ENCODE measurements around the gene C16orf86. TPM values are rescaled to one million over a fixed set of nuclear protein-coding genes. Genes with fewer than 3 reads are reported as not detected.

The C16orf86 gene
- total RNA-seq, 1 experiment from 2014 or later: 4.9 TPM

- Mint-ChIP-seq H3K27ac (no peak overlapping the region; the same call in 1 of the 2 replicates), H3K4me3 (no peak overlapping the region), H3K9me3 (no peaks in the 10 kb centered on the region), H3K27me3 (ENCODE audit: low read depth) (no peaks in the 10 kb centered on the region), H3K36me3 (peaks cover 2% of the 10 kb centered on the region; the same call in 1 of the 2 replicates), H3K4me1 (peaks cover 4% of the 10 kb centered on the region)
- ATAC-seq (no peak), DNase-seq (ENCODE audit: low spot score) (no peak)
- no peak for TF ChIP-seq PREB (CRISPR knock-in tag; IDR thresholded peaks at IDR 0.05; ENCODE audit: borderline replicate concordance)
- TF ChIP-seq GTF2I (CRISPR knock-in tag; conservative IDR thresholded peaks at IDR 0.05): no peak
- TF ChIP-seq CREM (CRISPR knock-in tag; IDR thresholded peaks at IDR 0.05): no peak
- ChIA-PET CTCF (interaction anchor here (0.5 to 0.9 kb wide), 2 partner anchors 73 to 130 kb away, joined by 3 read pairs; no protein-coding TSS in a partner anchor), POLR2A (no interaction called here)
Observed at GRCh38 chr16:67703626-67704025, 37.0 kb downstream of the C16orf86 start.

GRCh38 chr16:67704110-67704509 lies 37.5 kb downstream of the C16orf86 start:
- Mint-ChIP-seq H3K4me1 (peaks cover 9% of the 10 kb centered on the region), H3K27me3 (ENCODE audit: low read depth) (no peaks in the 10 kb centered on the region), H3K27ac (no peak overlapping the region), H3K4me3 (no peak overlapping the region), H3K36me3 (no peaks in the 10 kb centered on the region), H3K9me3 (no peaks in the 10 kb centered on the region)
- ATAC-seq (no peak), DNase-seq (ENCODE audit: low spot score) (no peak)
- CTCF ChIA-PET: interaction anchor here (0.5 to 0.9 kb wide), 3 partner anchors 72 to 135 kb away, joined by 3 read pairs; no protein-coding TSS in a partner anchor
- no peak for TF ChIP-seq ZNF423 (CRISPR knock-in tag; IDR thresholded peaks at IDR 0.05)
- no peak for TF ChIP-seq ZBTB43 (CRISPR knock-in tag; IDR thresholded peaks at IDR 0.05)
- no peak for TF ChIP-seq NR1H2 (CRISPR knock-in tag; IDR thresholded peaks at IDR 0.05)
- no peak for TF ChIP-seq IRF2 (CRISPR knock-in tag; IDR thresholded peaks at IDR 0.05; ENCODE audit: borderline replicate concordance, low read depth)
- no peak for TF ChIP-seq ZNF425 (CRISPR knock-in tag; conservative IDR thresholded peaks at IDR 0.05)
- TF ChIP-seq TP53 (CRISPR knock-in tag; IDR thresholded peaks at IDR 0.05): no peak
- TF ChIP-seq MXD4 (CRISPR knock-in tag; IDR thresholded peaks at IDR 0.05; ENCODE audit: borderline replicate concordance): no peak
- TF ChIP-seq E2F4 (CRISPR knock-in tag; IDR thresholded peaks at IDR 0.05; ENCODE audit: borderline replicate concordance, low read depth): no peak
- TF ChIP-seq TCF7 (CRISPR knock-in tag; IDR thresholded peaks at IDR 0.05; ENCODE audit: low read depth): no peak
- TF ChIP-seq ZNF396 (CRISPR knock-in tag; IDR thresholded peaks at IDR 0.05; ENCODE audit: borderline replicate concordance): no peak
- TF ChIP-seq JAZF1 (CRISPR knock-in tag; IDR thresholded peaks at IDR 0.05): no peak
- TF ChIP-seq PRDM15 (CRISPR knock-in tag; IDR thresholded peaks at IDR 0.05): no peak
- TF ChIP-seq TEAD1 (CRISPR knock-in tag; IDR thresholded peaks at IDR 0.05): no peak
- TF ChIP-seq ZNF121 (CRISPR knock-in tag; IDR thresholded peaks at IDR 0.05): no peak
- TF ChIP-seq ZNF281 (CRISPR knock-in tag; IDR thresholded peaks at IDR 0.05): no peak
- no peak for TF ChIP-seq GTF2I (CRISPR knock-in tag; conservative IDR thresholded peaks at IDR 0.05)
- TF ChIP-seq FOXJ3 (CRISPR knock-in tag; IDR thresholded peaks at IDR 0.05; ENCODE audit: borderline replicate concordance): no peak
- no peak for TF ChIP-seq ZNF219 (CRISPR knock-in tag; IDR thresholded peaks at IDR 0.05; ENCODE audit: borderline replicate concordance)
- no peak for TF ChIP-seq ETV6 (CRISPR knock-in tag; IDR thresholded peaks at IDR 0.05)
- no peak for TF ChIP-seq FOXK1 (CRISPR knock-in tag; IDR thresholded peaks at IDR 0.05)
- POLR2A ChIA-PET: no interaction called here

All from WTC11 (cell line).